GM10248 (cell line): ENCODE measurements around the gene PWWP2B.
A peak's percentile ranks its signal among the peaks of the same experiment; 100 is the strongest.

Source experiments
- CTCF ChIA-PET: fragments of 300-600 bp; sonication (Branson Sonifier 250); formaldehyde crosslinking; extraction: SDS; loops from one replicate; lab custom pipeline; 2021; ENCODE audit warnings: antibody characterized with exemption; lab: Yijun Ruan, JAX
- POLR2A ChIA-PET: fragments of 350-650 bp; sonication (Branson Sonifier 250); formaldehyde crosslinking; extraction: SDS; loops from one replicate; lab custom pipeline; 2020; ENCODE audit warnings: antibody characterized with exemption; lab: Yijun Ruan, JAX
- DNase-seq: peaks from one replicate; pipeline ENCODE4 v3.0.0; 2012; ENCODE audit errors: extremely low spot score
- TF ChIP-seq, protein P1 (sequence below): IDR thresholded peaks from 2 replicates; pipeline ENCODE4 v1.5.1; 2012; ENCODE audit warnings: mild to moderate bottlenecking, low read depth; ENCODE audit errors: extremely low read depth, missing control alignments, control extremely low read depth

The PWWP2B gene

GRCh38 chr10:132387764-132388210 lies 9.2 kb upstream of the PWWP2B start:
- TF ChIP-seq, protein P1, sequence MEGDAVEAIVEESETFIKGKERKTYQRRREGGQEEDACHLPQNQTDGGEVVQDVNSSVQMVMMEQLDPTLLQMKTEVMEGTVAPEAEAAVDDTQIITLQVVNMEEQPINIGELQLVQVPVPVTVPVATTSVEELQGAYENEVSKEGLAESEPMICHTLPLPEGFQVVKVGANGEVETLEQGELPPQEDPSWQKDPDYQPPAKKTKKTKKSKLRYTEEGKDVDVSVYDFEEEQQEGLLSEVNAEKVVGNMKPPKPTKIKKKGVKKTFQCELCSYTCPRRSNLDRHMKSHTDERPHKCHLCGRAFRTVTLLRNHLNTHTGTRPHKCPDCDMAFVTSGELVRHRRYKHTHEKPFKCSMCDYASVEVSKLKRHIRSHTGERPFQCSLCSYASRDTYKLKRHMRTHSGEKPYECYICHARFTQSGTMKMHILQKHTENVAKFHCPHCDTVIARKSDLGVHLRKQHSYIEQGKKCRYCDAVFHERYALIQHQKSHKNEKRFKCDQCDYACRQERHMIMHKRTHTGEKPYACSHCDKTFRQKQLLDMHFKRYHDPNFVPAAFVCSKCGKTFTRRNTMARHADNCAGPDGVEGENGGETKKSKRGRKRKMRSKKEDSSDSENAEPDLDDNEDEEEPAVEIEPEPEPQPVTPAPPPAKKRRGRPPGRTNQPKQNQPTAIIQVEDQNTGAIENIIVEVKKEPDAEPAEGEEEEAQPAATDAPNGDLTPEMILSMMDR, result peak; percentile 74
- ChIA-PET CTCF (interaction anchor here (0.6 kb wide), 1 partner anchor 252 kb away, joined by 3 read pairs; no protein-coding TSS in a partner anchor), POLR2A (no interaction called here)
- DNase-seq, result peak; percentile 91

DNA sequence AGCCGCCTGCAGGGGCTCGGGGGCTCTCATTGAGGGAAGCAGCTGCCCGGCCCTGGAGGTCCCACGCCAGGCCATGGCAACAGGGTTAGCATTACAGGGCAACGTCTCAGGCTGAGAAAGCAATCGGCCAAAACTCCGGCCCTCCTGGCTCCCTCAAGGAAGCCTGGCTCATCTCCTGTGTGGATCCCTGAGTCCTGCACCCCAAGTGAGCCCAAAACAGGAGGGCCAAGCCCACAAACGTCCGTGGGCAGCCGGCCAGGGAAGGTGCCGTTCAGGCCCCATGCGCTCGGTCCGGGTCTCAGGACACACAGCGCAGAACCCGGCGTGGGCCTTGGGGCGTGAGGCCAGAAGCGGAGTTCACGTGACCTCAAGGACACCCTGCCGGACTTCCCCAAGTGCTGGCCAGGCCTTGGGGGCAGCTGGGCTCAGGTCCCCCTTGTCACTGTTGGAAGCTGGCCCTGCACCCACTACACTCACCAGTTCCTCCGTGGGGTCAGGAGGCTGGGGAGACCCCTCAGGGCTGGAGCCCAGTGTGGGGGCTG lies 8.0 kb upstream of the PWWP2B start:
- ChIA-PET CTCF (no interaction called here), POLR2A (no interaction called here)
- DNase-seq, result peak; percentile 60
- TF ChIP-seq, protein P1, result no peak

- TF ChIP-seq, protein P1, result no peak
- DNase-seq, result no peak
- ChIA-PET POLR2A (no interaction called here), CTCF (no interaction called here)
Measured at GRCh38 chr10:132389433-132390169, 7.4 kb upstream of the PWWP2B start.

DNA sequence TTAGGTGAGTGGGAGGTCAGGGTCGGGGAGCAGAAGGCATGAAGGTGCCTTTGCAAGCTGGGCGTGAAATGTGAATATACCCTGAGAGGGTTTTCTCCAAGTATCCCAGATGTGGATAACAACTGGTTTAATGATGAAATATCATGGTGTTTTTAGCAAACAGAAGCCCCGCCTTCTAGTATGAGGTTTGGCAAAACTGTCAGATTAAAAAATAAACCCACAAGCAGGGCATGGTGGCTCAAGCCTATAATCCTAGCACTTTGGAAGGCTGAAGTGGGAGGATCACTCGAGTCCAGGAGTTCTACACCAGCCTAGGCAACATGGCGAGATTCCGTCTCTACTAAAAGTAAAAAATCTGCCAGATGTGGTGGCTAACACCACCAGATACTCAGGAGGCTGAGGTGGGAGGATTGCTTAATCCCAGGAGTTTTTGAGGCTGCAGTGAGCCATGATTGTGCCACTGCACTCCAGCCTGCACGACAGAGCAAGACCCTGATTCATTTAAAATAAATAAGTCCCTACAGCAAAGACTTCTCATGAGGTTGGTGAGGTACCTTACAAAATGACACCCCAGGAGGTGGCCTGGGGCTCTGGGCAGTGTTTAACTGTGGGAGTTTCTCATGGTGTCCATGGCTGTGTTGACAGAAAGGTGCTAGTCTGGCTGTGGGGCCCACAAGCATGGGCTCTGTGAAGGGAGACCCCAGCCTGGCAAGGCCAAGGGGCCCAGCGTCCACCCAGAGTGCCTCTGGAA lies 6.7 kb upstream of the PWWP2B start:
- POLR2A ChIA-PET, result no interaction called here
- TF ChIP-seq, protein P1, result no peak
- CTCF ChIA-PET, result interaction anchor here (0.8 kb wide), 1 partner anchor 248 kb away, joined by 3 read pairs; no protein-coding TSS in a partner anchor
- no peak for DNase-seq

DNA sequence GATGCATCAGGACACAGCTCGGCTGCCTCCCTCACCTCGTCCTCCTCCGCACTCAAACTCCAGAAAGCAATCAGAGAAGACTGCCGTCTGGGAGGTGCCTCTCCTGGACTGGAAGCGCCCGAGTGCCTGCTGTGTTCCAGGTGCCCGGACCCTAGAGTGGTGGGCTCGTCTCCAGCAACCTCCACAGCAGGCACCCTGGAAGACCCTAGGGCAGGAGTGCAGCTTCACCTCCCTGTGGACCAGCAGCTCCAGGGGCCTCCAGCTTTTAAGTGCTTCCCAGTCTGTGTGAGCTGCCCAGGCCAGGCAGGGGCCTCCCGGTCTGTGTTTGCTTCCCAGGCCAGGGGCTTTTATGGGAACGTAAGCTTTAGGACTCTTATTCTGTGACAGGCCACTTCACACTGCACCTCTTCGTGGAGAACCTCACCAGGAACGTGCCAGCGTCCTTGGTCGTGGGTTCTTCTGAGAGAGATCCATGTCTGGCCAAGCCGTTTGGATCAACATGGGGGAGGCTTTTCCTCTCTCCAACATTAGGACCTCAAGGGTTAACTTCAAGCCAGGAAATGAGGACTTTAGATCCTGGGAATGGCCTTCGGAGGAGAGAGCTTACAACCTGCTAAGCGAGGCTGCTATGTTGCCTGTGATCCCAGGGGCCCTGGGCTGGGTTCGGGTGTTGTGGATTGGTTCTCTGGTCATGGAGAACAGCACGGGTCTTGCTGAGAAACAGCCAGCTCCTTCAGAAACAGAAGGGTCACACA lies 5.9 kb upstream of the PWWP2B start:
- CTCF ChIA-PET, result interaction anchor here (0.8 kb wide), 1 partner anchor 248 kb away, joined by 3 read pairs; no protein-coding TSS in a partner anchor
- no peak for DNase-seq
- POLR2A ChIA-PET, result no interaction called here
- TF ChIP-seq, protein P1, result no peak

- TF ChIP-seq, protein P1, result no peak
- CTCF ChIA-PET, result no interaction called here
- no peak for DNase-seq
- POLR2A ChIA-PET, result no interaction called here
Measured at GRCh38 chr10:132391676-132392020, 5.4 kb upstream of the PWWP2B start.
